B cell (primary cell): ENCODE data around the gene MMP24.

Experiments
- EZH2 ChIP-seq: IDR thresholded peaks from 2 replicates; pipeline ENCODE4 v1.6.1; 2012; ENCODE audit warnings: borderline replicate concordance, low read depth, mild to moderate bottlenecking, moderate library complexity, low read length; ENCODE audit not compliant: insufficient read depth, poor library complexity, severe bottlenecking
- TF ChIP-seq, protein P1 (sequence below): fragments of 200-600 bp; IDR thresholded peaks from one replicate; pipeline ENCODE4 v1.8.0; 2022; ENCODE audit warnings: antibody characterized with exemption, mild to moderate bottlenecking

DNA sequence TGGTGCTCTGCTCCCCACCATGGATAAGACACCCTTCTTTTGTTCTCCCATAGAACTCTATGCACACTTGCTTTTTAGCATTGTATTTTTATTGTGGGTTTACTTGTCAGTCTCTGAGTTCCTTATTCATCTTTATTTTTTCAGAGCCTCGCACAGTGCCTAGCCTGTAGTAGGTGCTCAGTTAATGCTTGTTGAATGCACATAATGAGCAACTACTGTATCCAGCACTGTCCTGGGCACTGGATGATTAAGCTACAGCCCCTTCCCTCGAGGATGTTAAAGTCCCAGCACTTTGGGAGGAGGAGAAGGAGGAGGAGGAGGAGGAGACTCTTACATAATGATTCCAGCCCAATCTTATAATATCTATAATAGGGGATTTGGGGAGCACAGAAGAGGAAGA is 16.8 kb downstream of the MMP24 start:
- TF ChIP-seq, protein P1, sequence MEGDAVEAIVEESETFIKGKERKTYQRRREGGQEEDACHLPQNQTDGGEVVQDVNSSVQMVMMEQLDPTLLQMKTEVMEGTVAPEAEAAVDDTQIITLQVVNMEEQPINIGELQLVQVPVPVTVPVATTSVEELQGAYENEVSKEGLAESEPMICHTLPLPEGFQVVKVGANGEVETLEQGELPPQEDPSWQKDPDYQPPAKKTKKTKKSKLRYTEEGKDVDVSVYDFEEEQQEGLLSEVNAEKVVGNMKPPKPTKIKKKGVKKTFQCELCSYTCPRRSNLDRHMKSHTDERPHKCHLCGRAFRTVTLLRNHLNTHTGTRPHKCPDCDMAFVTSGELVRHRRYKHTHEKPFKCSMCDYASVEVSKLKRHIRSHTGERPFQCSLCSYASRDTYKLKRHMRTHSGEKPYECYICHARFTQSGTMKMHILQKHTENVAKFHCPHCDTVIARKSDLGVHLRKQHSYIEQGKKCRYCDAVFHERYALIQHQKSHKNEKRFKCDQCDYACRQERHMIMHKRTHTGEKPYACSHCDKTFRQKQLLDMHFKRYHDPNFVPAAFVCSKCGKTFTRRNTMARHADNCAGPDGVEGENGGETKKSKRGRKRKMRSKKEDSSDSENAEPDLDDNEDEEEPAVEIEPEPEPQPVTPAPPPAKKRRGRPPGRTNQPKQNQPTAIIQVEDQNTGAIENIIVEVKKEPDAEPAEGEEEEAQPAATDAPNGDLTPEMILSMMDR = no peak
- TF ChIP-seq EZH2 = no peak
